ENCODE data around the gene MYOZ2.

Gene MYOZ2

GRCh38 chr4:119135721-119136121 lies at the start of gene MYOZ2:
Gene MYOZ2 (plus strand): TSS chr4:119135832. CDS start chr4:119136526, 694 bp downstream.
- no peak for DNase-seq

DNA sequence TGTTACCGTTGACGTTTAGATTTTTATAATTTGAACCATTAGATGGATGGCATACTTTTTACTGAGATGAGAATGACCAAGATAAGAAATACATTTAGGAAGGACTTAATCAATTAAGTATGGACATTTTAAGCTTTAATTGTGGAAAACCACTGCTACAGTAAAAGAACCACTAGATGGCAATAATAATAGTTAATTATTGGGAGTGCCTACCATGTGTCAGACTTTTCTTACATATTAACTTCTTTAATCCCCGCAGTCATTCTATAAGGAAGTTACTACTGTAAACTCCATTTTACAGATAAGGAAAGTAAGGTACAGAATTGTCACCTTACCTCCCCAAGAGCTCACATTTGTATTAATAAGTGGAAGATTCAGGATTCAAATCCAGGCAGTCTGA lies 48.5 kb upstream of the MYOZ2 start:
- no peak for DNase-seq

DNA sequence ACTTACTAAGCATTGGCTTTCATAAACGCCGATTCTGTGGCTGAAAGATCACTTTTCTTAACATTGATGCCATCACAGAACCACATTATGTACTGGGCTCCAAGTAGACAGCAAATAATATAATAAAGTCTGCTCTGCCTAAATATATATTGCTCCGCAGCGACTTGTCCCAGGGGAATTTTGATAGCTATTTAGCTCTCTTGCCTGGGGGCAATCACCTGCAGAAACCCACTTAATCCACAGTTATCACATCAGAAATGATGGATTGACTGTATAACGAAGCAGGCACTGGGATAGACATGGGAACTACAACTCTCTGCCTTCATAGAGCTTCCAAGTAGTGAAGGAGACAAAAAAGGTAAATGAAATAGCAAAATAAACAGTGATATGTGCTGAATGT lies 48.0 kb upstream of the MYOZ2 start:
- DNase-seq, result no peak

DNA sequence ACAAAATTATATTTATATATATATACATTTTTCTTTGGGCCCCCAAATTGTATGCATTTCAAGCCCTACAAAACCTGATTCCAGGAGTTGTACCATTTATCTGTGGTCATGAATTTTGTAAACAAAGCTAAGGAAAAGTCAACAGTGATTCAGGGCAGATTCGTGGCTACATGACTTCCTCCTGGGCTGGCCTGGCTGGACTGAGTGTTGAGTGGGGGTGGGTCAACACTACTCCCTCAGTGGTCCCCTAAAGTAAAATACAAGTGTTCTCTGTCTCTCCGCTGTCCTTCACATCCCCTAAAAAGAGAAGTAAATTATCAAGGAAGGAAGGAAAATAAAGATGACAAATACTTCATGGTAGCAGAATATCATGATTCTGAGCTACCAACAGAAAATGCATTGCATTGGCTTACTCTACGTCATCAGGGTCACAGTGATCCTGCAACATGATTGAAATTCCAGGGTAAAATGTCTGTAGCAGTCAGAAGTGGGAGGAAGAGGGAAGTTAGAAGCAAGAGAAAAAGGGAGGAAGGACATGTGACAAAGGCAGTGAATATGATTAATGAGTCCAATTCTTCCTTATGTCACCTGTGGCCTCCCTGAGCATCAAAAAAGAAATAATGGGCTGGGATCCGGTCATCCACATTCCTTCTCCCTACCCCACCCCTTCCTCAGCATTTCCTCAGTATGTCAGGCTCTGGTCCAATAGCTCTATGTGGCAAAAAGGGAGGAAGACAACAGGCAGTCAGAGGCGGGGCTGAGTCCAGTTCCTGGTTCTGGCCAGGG lies 42.4 kb upstream of the MYOZ2 start:
- DNase-seq, result no peak

DNA sequence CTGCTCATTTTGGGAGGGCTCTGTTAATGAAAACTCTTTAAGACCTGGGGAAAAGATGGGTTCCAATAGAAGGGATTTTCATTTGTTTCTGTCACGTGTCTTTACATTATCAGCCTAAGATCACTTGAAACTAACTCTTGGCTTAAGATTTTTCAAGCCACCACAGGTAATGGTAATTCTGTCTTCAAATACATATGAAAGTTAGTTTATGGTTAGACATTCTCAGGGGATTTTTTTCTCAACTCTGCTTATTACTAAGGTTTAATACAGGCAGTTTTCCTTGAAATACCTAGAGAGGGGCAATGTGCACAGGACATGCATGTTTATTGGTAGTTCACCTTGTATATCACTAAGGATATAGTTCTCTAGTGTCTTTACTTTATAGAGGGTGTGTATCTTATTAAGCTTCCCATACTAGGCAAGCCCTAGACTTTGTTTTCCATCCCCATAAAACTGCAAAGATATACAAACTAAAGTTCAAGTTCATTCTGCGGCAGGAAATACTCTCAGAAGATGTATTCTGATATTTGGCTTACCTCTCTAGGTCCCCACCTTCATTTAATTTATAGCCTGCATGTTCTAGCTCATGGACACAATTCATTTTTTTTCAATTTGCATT lies 38.2 kb upstream of the MYOZ2 start:
- DNase-seq, result no peak

DNA sequence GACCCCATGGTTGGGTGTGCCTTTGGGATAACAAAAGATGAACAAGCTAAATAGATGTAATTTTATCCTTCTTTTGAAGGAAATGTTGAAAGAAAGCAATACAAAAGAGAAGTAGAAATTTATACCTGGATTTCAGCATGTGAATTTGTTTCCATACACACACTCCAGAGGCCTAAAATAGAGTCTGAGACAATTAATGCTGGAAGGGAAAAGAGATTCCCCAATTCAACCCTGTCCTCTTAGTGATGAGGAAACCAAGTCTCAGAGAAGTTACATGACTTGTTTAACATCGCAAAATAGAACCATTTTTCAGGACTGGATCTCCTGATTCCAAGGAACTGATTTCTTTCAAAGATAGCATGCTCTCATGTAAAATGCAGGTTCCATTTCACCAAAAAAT lies 37.3 kb upstream of the MYOZ2 start:
- no peak for DNase-seq

GRCh38 chr4:119099227-119099810 lies 36.3 kb upstream of the MYOZ2 start:
- no peak for DNase-seq

DNA sequence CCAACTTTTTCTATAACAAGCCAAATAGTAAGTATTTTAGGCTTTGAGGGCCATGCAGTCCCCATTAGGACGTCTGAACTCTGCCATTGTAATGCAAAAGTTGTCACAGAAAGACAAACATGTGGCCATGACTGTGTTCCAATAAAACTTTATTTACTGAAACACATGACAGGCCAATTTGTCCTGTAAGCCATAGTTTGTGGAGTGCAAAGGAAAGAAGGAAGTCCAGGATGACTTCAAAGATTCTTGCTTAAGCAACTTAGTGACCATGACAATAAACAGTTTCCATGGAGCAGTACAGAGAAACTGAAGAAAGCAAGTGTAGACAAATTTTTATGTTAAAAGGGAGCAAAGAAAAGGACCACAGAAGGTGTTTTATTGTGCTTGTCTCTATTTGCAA lies 35.0 kb upstream of the MYOZ2 start:
- no peak for DNase-seq

- DNase-seq, result no peak
These were observed 32.4 kb upstream of the MYOZ2 start for GRCh38 chr4:119103263-119103662.

- no peak for DNase-seq
These were observed 30.9 kb upstream of the MYOZ2 start for GRCh38 chr4:119104644-119105273.

GRCh38 chr4:119105605-119106004 lies 30.0 kb upstream of the MYOZ2 start:
- no peak for DNase-seq

- no peak for DNase-seq
These were observed 29.3 kb upstream of the MYOZ2 start for GRCh38 chr4:119106036-119107000.

GRCh38 chr4:119110121-119110520 lies 25.5 kb upstream of the MYOZ2 start:
- DNase-seq, result no peak

DNA sequence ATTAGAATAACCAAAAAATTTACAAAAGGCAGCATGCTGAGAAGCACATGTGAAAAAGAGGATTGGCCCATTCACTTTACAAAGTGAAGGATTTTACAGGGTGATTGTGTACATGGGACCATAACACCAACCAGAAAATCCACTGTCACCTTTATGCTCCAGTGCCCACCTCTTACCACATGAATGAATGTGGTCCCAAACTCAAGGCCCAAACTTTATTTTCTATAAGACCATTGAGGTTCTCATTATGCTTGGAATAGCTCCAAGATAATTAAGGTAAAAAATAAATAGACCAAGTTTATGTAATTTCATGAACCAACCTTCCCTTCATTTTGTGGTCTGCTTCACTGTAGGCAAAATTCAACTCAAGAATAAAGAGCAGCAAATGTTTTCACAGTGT lies 24.3 kb upstream of the MYOZ2 start:
- no peak for DNase-seq

DNA sequence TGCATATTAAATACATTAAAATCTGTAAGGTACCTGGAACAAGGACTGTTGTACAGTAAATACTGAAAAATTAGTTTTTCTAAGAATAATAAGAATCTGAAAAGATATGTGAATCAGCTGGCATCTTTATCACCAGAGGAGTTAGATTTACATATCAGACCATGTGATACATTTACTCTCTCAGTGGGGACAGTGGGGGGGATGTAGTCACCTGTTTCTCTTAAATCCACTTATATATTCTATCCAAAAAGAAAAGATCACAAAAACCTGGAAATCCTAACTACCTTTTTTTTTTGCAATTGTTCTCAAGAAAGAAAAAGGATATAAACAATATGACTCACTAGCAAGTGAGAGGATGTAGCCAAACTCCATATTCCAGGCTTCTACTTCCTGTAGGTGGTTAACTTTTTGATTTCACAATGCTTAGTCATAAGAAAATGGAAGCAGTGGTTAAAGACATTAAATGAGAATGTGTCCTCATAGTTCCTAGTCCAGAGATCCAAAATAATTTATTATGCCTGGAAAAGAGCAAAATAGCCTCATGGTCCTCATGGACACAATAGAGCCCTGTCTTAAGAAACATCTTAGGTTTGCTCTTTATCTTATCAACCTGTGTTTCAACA lies 22.5 kb upstream of the MYOZ2 start:
- DNase-seq, result no peak

DNA sequence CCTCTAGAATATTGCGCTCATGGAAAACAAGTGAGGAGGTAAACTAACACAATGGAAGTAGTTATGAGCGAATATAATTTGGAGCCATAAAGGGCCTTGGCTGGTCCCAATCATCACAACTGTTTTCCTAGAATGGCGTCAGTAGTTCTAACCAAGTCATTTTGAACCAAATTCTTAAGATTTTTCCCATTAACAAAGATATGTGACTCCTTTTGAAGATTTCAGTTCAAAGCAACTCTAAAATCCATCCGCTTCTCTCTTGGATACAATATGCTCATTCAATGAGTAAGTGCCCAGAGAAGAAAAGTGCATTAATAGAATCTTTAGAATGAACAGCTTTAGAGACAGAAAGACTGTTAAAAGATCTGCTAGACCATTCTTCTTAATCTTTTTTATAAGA lies 19.6 kb upstream of the MYOZ2 start:
- DNase-seq, result no peak

- no peak for DNase-seq
These were observed 18.4 kb upstream of the MYOZ2 start for GRCh38 chr4:119116925-119117900.

GRCh38 chr4:119118397-119118796 lies 17.2 kb upstream of the MYOZ2 start:
- DNase-seq, result no peak

GRCh38 chr4:119124352-119124751 lies 11.3 kb upstream of the MYOZ2 start:
- no peak for DNase-seq

GRCh38 chr4:119125931-119126330 lies 9.7 kb upstream of the MYOZ2 start:
- no peak for DNase-seq

GRCh38 chr4:119128148-119128547 lies 7.5 kb upstream of the MYOZ2 start:
- DNase-seq, result no peak

Measured in NCI-H524 treated with DMSO at 0.1 percent for 48 hours (cell line).